ENCODE results near the gene PRKCE.

- no peak for TF ChIP-seq CTCF (IDR thresholded peaks at IDR 0.05)
- no peak for TF ChIP-seq POLR2A (IDR thresholded peaks at IDR 0.05)
These were observed 188.2 kb downstream of the PRKCE start for GRCh38 chr2:45839508-45840251.
